HG02970 (cell line): ENCODE results near the gene CDX1.

ENCODE experiments used
- ATAC-seq: cut with Tn5 transposase; IDR thresholded peaks from one replicate; pipeline ENCODE4 v1.9.1; 2021; ENCODE audit warnings: mild to moderate bottlenecking, moderate library complexity, moderate number of reproducible peaks; ENCODE audit not compliant: unreplicated experiment, low FRiP score

The CDX1 gene

GRCh38 chr5:150166650-150167511, at the start of gene CDX1:
CDX1 (plus strand) TSS chr5:150166778; CDS start chr5:150166877, 99 bp downstream.
- no peak for ATAC-seq

DNA sequence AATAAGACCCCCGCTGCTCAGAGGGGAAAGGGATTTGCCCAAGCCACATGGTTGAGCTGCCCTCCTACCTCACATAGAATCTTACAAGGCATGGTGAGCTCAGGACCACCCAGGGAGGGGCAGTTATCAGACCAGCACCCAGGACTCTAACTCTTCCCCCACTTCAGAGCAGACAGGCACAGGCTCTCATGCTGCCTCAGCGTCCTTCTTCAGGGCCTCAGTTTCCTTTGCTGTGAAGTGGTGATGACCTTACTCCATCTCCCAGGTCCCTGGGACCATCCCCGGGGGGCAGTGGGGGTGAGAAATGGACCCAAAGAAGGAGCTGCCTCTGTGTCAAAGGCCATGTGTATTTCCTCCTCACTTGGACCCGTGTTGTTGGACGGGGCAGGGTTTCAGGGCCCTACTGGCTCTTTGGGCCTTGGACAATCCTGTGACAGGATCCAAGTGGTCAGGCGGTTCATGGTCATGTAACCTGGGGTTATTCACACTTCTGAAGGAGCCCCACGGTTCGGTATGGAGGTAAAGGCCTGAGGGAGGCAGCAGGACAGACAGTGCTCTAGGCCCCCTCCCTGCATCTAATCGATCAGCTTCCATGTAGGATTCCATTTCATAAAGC, 48.5 kb upstream of the CDX1 start:
- ATAC-seq, result no peak

DNA sequence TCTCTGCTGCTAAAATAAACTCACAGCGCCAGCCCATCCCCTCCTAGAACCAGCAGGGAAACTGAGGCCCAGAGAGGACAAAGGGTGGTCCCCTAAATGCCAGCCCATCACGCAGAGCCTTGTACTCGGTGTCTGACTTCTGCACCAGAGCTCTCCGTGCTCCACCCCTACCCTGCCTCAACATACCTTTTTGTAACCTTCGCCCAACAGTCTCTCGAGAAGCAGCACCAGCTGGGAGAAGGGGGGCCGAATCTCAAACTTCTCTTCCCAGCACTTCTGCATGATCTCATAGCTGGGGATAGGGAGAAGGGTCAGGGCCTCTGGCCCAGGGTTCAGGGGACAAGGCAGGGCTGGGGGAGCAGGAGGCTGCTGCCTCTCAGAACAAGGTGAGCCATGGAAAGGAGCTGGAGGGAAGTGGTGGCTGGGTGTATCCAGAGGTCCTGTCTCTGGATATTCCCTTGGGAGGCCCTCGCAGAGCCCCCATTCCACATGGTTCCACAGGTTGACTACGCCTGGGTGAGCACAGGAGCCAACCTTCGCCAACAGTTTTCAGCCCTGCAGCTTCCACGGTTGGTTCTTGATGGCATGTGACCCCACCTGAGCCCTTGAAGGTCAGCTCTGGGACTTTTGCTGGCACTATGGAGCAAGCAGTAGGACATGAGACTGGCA, 47.9 kb upstream of the CDX1 start:
- ATAC-seq, result no peak

GRCh38 chr5:150119421-150120061, 47.0 kb upstream of the CDX1 start:
- no peak for ATAC-seq

DNA sequence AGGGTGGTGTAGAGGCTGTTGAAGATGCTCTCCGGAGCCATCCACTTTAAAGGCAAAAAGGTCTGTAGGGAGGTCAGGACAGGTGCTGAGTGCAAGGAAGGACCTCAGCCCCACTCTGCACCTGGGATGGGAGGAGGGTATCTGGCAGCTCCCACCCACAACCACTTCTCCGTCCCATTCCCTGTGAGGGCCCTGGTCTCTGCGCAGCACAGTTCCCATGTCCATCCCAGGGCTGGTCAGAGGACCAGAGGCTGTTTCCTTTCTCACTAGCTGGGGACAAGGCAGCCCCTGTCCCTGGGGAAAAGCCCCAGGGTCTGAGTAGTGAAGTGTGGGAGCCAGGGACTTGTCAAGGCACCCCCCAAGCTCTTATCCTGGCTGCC, 46.5 kb upstream of the CDX1 start:
- ATAC-seq, result no peak

GRCh38 chr5:150120617-150121447, 45.7 kb upstream of the CDX1 start:
- no peak for ATAC-seq

DNA sequence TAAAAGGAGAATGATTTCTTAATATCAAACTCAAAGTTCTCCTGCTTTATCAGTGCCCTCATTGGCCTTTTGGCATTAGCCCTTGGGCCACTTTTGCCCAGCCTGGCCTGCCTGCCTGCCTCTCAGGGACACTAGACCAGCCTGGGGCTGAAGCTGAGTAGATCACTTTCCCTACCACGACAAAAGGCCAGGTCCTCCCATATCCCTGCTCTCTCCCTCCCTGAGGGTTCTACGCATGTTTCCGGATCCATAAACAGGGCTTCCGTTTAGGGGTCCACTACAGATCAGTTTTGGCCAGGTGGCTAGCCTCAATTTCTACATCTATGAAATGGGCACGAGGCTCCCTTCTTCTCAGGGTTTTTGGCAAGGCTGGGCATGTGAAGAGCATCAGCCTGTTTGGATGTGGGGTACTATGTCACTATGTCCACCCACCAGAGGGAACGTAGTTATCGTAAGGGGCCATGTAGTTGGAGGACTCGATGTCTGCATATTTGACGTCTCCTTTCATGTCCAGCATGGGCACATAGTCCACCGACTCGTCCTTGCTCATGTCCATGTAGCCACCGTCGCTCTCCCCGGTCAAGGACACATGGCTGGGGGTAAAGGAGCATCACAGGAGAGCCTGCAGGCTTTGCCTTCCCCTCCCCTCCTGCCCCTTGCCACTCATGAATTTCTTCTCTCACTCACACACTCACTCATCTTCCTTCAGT, 45.0 kb upstream of the CDX1 start:
- ATAC-seq, result no peak

- ATAC-seq, result no peak
These were observed 44.4 kb upstream of the CDX1 start for GRCh38 chr5:150122158-150122510.

DNA sequence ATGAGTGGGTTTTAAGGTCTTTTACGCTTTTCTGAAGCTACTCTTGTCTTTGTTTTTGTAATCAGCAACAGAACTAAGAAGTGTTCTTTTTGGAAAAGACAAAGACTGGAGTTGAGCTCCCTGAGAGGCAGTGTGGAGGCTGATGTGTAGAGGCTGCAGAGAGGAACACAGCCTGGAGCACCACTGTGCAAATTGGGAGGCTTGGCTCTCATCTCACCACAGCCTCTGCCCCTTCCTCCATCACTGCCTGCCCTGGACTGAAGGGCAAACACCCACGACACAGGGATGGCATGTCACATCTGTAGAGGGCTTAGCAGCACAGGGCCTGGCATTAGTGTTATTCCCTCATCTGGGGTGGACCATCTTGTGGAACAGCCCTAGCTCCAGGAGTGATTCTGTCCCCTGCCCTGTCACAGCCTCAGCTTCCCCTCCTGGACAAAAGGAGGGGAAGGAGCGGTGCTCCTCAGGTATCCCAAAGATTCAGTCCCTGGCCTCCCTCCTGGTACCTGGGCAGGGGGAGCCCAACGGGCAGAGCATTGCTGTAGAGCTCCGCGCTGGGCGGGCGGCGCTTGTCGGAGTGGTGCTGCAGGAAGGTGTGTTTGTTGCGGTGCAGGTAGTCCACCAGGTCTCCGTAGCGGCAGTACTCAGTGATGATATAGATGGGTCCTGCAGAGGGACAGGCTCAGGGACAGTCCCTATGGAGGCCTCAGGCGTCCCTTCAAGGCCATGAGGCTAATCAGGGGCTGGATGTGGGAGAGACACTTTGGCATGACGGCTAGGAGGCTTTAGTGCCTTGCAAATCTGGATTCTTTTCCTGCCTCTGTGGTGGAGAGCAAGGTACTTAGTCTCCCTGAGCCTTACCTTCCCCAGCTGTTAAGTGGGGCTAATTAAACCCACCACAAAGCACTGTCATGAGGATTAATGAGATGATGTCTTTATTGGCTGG, 43.8 kb upstream of the CDX1 start:
- ATAC-seq, result no peak

DNA sequence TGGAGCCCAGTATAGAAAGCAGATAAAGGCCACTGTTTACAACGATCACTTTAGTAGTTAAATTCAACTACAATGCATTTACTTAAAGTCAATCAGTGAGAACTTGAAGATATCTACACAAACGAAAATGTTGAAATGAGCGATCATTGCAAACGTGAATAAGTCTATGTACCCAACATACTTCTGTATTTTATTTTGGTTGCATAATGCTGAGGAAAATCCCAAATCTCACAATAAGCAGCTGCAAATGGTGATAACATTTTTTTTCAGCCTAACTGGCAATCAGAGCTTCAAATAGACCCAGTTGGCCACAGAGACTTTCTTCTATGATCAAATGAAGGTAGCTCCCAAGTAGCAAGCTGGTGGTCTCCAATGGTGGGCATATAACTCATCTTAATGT, 43.0 kb upstream of the CDX1 start:
- ATAC-seq, result no peak

- ATAC-seq, result no peak
These were observed 42.4 kb upstream of the CDX1 start for GRCh38 chr5:150124111-150124557.

- ATAC-seq, result no peak
These were observed 42.0 kb upstream of the CDX1 start for GRCh38 chr5:150124596-150124995.

- ATAC-seq, result no peak
These were observed 41.2 kb upstream of the CDX1 start for GRCh38 chr5:150125334-150125733.

DNA sequence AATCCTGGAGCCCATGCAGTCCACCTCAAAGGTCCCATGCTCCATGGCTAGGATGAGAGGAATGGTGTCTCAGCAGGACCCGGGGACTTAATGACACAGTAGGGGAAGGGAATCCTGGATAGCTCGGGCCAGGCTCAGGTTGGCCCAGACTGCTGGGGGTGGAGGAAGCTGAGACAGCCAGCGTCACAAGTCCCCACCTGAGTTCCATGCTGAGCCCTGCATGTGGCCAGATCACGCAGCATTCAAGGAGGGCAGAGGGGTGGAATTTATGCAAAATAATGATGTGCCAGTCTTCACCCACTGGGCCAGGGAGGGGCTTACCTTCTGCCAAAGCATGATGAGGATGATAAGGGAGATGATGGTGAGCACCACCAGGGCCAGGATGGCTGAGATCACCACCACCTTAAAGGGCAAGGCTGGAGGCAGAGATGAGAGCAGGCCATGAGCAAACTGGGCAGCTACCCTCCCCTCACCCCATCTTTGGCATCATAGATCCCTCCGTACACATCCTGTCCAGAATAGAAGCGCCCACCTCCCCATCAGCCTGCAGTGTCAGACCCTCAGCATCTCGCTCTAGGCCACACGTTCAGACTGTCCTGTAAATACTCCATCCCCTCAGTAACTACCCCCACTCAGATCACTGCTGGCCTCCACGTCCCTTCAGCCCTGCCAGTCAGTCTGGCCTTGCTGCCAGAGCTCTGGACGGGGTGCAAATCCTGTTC, 40.2 kb upstream of the CDX1 start:
- ATAC-seq, result no peak

DNA sequence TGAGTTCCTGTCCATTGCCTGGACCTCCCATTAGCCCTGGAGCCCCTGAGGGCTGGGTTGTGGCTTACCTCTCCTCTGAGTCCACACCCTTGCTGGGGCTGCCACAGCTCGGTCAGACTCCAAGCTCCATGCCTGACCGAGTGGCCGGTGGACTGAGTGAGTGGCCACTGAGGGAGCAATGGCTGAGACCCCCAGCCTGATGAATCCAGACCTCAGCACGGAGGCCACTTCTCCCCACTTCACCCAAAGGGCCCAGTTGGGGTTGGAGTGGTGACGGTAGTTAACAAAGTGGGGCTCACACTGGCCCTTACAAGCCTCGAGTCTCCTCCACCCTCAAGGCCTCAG, 39.7 kb upstream of the CDX1 start:
- ATAC-seq, result no peak

- no peak for ATAC-seq
These were observed 37.1 kb upstream of the CDX1 start for GRCh38 chr5:150129454-150129812.

GRCh38 chr5:150129813-150130492, 36.6 kb upstream of the CDX1 start:
- no peak for ATAC-seq
